ENCODE data around the gene ANKRD33B. TPM values are rescaled to one million over a fixed set of nuclear protein-coding genes. Genes with fewer than 3 reads are reported as not detected.
"Not testable (repeated sequence)": the region's sequence is repeated elsewhere in the genome, so short reads cannot be mapped to it uniquely, and the experiment has no call there.

ANKRD33B gene
- total RNA-seq, 2 donors from 2014 or later = 4.1 to 7.4 TPM

- Histone ChIP-seq H3K4me3 (no peak overlapping the region), H3K27me3 (replicated peaks; ENCODE audit: insufficient read depth) (no peaks in the 10 kb centered on the region), H3K27ac (peak overlapping the region; percentile 1 to 10), H3K9me3 (no peaks in the 10 kb centered on the region), H3K4me1 (replicated peaks) (no peaks in the 10 kb centered on the region), H3K36me3 (no peaks in the 10 kb centered on the region)
- intact Hi-C loops (cut with DNase I) = loop anchor here (1.0 kb wide), 1 partner anchor 34 kb away; no protein-coding TSS in a partner anchor
- WGBS = 16% methylated on average over 19 of the region's 19 CpGs
- TF ChIP-seq POLR2A (IDR thresholded peaks at IDR 0.05) = no peak
- peak; percentile 92 for TF ChIP-seq POLR2AphosphoS5 (IDR thresholded peaks at IDR 0.05)
- DNase-seq (ENCODE audit: low spot score) = peak; percentile 58
Measured at GRCh38 chr5:10601246-10602030, 37.6 kb downstream of the ANKRD33B start.

GRCh38 chr5:10602031-10602806 lies 38.3 kb downstream of the ANKRD33B start:
- no peak for TF ChIP-seq POLR2AphosphoS5 (IDR thresholded peaks at IDR 0.05)
- no peaks in the 10 kb centered on the region for H3K9me3 ChIP-seq
- 61% methylated on average over 15 of the region's 15 CpGs for WGBS
- no peak for DNase-seq (ENCODE audit: low spot score)
- no peaks in the 10 kb centered on the region for H3K4me1 ChIP-seq (replicated peaks)
- intact Hi-C loops (cut with DNase I) = no loop called here
- H3K36me3 ChIP-seq = no peaks in the 10 kb centered on the region
- peak overlapping the region; percentile 1 to 10 for H3K27ac ChIP-seq
- no peak overlapping the region for H3K4me3 ChIP-seq
- H3K27me3 ChIP-seq (replicated peaks; ENCODE audit: insufficient read depth) = no peaks in the 10 kb centered on the region

- Histone ChIP-seq H3K4me3 (no peak overlapping the region), H3K27ac (no peak overlapping the region), H3K36me3 (no peaks in the 10 kb centered on the region), H3K27me3 (replicated peaks; ENCODE audit: insufficient read depth) (no peaks in the 10 kb centered on the region), H3K4me1 (replicated peaks) (no peaks in the 10 kb centered on the region), H3K9me3 (no peaks in the 10 kb centered on the region)
- WGBS = 88% methylated on average over 6 of the region's 6 CpGs
- no peak for DNase-seq (ENCODE audit: low spot score)
- TF ChIP-seq POLR2A (IDR thresholded peaks at IDR 0.05) = no peak
- no peak for TF ChIP-seq CTCF (IDR thresholded peaks at IDR 0.05)
- no peak for TF ChIP-seq POLR2AphosphoS5 (IDR thresholded peaks at IDR 0.05)
- intact Hi-C loops (cut with DNase I) = no loop called here
Measured at GRCh38 chr5:10604975-10605374, 41.1 kb downstream of the ANKRD33B start.

GRCh38 chr5:10606632-10607022 lies 42.8 kb downstream of the ANKRD33B start:
- H3K4me1 ChIP-seq (replicated peaks); H3K27ac ChIP-seq; H3K36me3 ChIP-seq; H3K27me3 ChIP-seq (replicated peaks; ENCODE audit: insufficient read depth); H3K9me3 ChIP-seq; DNase-seq (ENCODE audit: low spot score); H3K4me3 ChIP-seq; intact Hi-C loops (cut with DNase I): not testable (repeated sequence)
- 90% methylated on average over 9 of the region's 9 CpGs for WGBS

GRCh38 chr5:10607023-10607665 lies 43.3 kb downstream of the ANKRD33B start:
- 36% methylated on average over 13 of the region's 13 CpGs for WGBS
- no peak overlapping the region for H3K4me3 ChIP-seq
- H3K4me1 ChIP-seq (replicated peaks) = no peaks in the 10 kb centered on the region
- H3K27me3 ChIP-seq (replicated peaks; ENCODE audit: insufficient read depth) = no peaks in the 10 kb centered on the region
- H3K9me3 ChIP-seq = no peaks in the 10 kb centered on the region
- intact Hi-C loops (cut with DNase I) = no loop called here
- DNase-seq (ENCODE audit: low spot score) = no peak
- TF ChIP-seq CTCF (IDR thresholded peaks at IDR 0.05) (no peak), POLR2A (IDR thresholded peaks at IDR 0.05) (no peak), POLR2AphosphoS5 (IDR thresholded peaks at IDR 0.05) (no peak)
- no peaks in the 10 kb centered on the region for H3K36me3 ChIP-seq
- peak overlapping the region in 1 of 2 donors; percentile 15 for H3K27ac ChIP-seq

- TF ChIP-seq POLR2AphosphoS5 (IDR thresholded peaks at IDR 0.05) (peak; percentile 55), POLR2A (IDR thresholded peaks at IDR 0.05) (no peak)
- Histone ChIP-seq H3K4me1 (replicated peaks) (no peaks in the 10 kb centered on the region), H3K27ac (peak overlapping the region in 1 of 2 donors; percentile 15), H3K36me3 (no peaks in the 10 kb centered on the region), H3K4me3 (no peak overlapping the region), H3K27me3 (replicated peaks; ENCODE audit: insufficient read depth) (no peaks in the 10 kb centered on the region), H3K9me3 (no peaks in the 10 kb centered on the region)
- intact Hi-C loops (cut with DNase I) = no loop called here
- 44% methylated on average over 5 of the region's 5 CpGs for WGBS
- DNase-seq (ENCODE audit: low spot score) = no peak
Measured at GRCh38 chr5:10607666-10608073, 43.8 kb downstream of the ANKRD33B start.

- H3K27ac ChIP-seq; H3K36me3 ChIP-seq; H3K4me3 ChIP-seq; H3K4me1 ChIP-seq (replicated peaks); intact Hi-C loops (cut with DNase I); DNase-seq (ENCODE audit: low spot score); H3K27me3 ChIP-seq (replicated peaks; ENCODE audit: insufficient read depth); H3K9me3 ChIP-seq: not testable (repeated sequence)
- 82% methylated on average over 9 of the region's 9 CpGs for WGBS
Measured at GRCh38 chr5:10608081-10608480, 44.2 kb downstream of the ANKRD33B start.
